Esophagus muscularis mucosa (tissue), 3 donors: ENCODE results near the gene HSF4.

Experiments
- CTCF ChIP-seq, 3 experiments: fragments of 200-600 bp in 2 of 3; fragments of 450-650 bp in 1 of 3; sonication (generic) in 2 of 3; IDR thresholded peaks; one replicate each; pipeline ENCODE4 v1.5.1; 2017 to 2019; ENCODE audit warnings: antibody characterized with exemption in 3 of 3, mild to moderate bottlenecking in 2 of 3, moderate library complexity in 1 of 3
- POLR2A ChIP-seq: fragments of 450-650 bp; IDR thresholded peaks from one replicate; pipeline ENCODE4 v1.6.1; 2017; ENCODE audit warnings: antibody characterized with exemption, moderate library complexity, mild to moderate bottlenecking, low read depth
- POLR2AphosphoS5 ChIP-seq, 2 donors: sonication (generic); formaldehyde crosslinking; IDR thresholded peaks; one replicate each; pipeline ENCODE4 v1.6.1; 2017; ENCODE audit warnings: antibody characterized with exemption in 2 of 2

DNA sequence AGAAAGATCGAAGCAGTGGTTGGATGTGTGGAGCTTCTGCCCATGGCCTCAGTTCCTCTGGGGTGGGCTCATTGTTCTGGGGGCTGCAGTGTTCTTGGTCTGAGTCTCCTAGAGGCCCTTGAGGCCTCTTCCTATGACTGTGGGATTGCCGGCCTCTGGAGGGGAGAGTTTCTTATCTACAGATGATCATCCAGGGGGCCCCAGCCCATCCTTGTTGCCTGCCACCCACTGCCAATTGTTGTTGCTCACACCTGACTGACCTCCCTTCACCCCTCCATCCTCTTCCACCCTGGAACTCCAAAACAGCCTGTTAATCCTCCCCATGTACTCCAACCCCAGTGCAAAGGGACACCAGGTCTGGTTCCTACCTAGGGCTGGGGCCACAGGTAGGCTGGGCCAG is 19.6 kb upstream of the HSF4 start:
- TF ChIP-seq CTCF (IDR thresholded peaks at IDR 0.05) (no peak), POLR2A (no peak), POLR2AphosphoS5 (IDR thresholded peaks at IDR 0.05) (no peak)
